RWPE2 (cell line): ENCODE data around the gene MYL3.

Experiments
- ATAC-seq: fragments of 200-7000 bp; cut with Tn5 transposase; 3 replicates; pipeline ENCODE4 v1.9.1; 2021; ENCODE audit warnings: low read depth
- DNase-seq: peaks from one replicate; pipeline ENCODE4 v3.0.0-alpha.2; 2020; ENCODE audit warnings: low spot score
- H3K27ac ChIP-seq: fragments of 450-650 bp; 2 replicates; pipeline ENCODE4 v1.5.1; 2017; ENCODE audit warnings: mild to moderate bottlenecking; ENCODE audit not compliant: poor library complexity, severe bottlenecking
- H3K27me3 ChIP-seq: fragments of 250-450 bp; sonication (Bioruptor Pico); 2 replicates; pipeline ENCODE4 v1.5.1; 2021; ENCODE audit warnings: mild to moderate bottlenecking, moderate library complexity; ENCODE audit not compliant: insufficient read depth, poor library complexity, severe bottlenecking
- H3K36me3 ChIP-seq: fragments of 250-450 bp; sonication (Bioruptor Pico); 2 replicates; pipeline ENCODE4 v1.5.1; 2020; ENCODE audit warnings: low read depth, mild to moderate bottlenecking, moderate library complexity
- H3K4me1 ChIP-seq: fragments of 250-450 bp; sonication (Bioruptor Pico); 2 replicates; pipeline ENCODE4 v1.5.1; 2021; ENCODE audit warnings: mild to moderate bottlenecking, moderate library complexity; ENCODE audit not compliant: insufficient read depth, poor library complexity, severe bottlenecking
- H3K4me3 ChIP-seq: fragments of 250-450 bp; sonication (Bioruptor Pico); 2 replicates; pipeline ENCODE4 v1.5.1; 2021; ENCODE audit warnings: mild to moderate bottlenecking, moderate library complexity; ENCODE audit not compliant: severe bottlenecking
- H3K9me3 ChIP-seq: fragments of 250-450 bp; sonication (Bioruptor Pico); 2 replicates; pipeline ENCODE4 v1.5.1; 2021; ENCODE audit warnings: mild to moderate bottlenecking, moderate library complexity; ENCODE audit not compliant: severe bottlenecking
- CTCF ChIP-seq: fragments of 450-650 bp; IDR thresholded peaks from one replicate; pipeline ENCODE4 v1.5.1; 2017; ENCODE audit warnings: mild to moderate bottlenecking, moderate library complexity; ENCODE audit not compliant: poor library complexity, severe bottlenecking

Gene MYL3

GRCh38 chr3:46876313-46877300 is 13.4 kb upstream of the MYL3 start:
- Histone ChIP-seq H3K36me3 (no peaks in the 10 kb centered on the region), H3K9me3 (no peaks in the 10 kb centered on the region), H3K27me3 (peaks cover 16% of the 10 kb centered on the region), H3K4me1 (no peaks in the 10 kb centered on the region), H3K27ac (no peak overlapping the region), H3K4me3 (no peak overlapping the region)
- no peak for DNase-seq
- no peak for TF ChIP-seq CTCF
- ATAC-seq: no peak

- Histone ChIP-seq H3K27ac (no peak overlapping the region), H3K36me3 (no peaks in the 10 kb centered on the region), H3K9me3 (no peaks in the 10 kb centered on the region), H3K4me3 (no peak overlapping the region), H3K4me1 (no peaks in the 10 kb centered on the region), H3K27me3 (peaks cover 5% of the 10 kb centered on the region)
- DNase-seq (no peak), ATAC-seq (no peak)
- TF ChIP-seq CTCF: no peak
These were observed 12.3 kb upstream of the MYL3 start for GRCh38 chr3:46875560-46875959.

GRCh38 chr3:46874430-46874829 is 11.2 kb upstream of the MYL3 start:
- Histone ChIP-seq H3K27me3 (no peaks in the 10 kb centered on the region), H3K9me3 (no peaks in the 10 kb centered on the region), H3K4me1 (no peaks in the 10 kb centered on the region), H3K36me3 (no peaks in the 10 kb centered on the region), H3K27ac (no peak overlapping the region), H3K4me3 (no peak overlapping the region)
- ATAC-seq: no peak
- TF ChIP-seq CTCF: no peak
- no peak for DNase-seq

GRCh38 chr3:46873521-46873920 is 10.3 kb upstream of the MYL3 start:
- H3K27me3 ChIP-seq: no peaks in the 10 kb centered on the region
- no peak for ATAC-seq
- no peak overlapping the region for H3K4me3 ChIP-seq
- no peak overlapping the region for H3K27ac ChIP-seq
- no peak for DNase-seq
- H3K4me1 ChIP-seq: no peaks in the 10 kb centered on the region
- no peak for TF ChIP-seq CTCF
- no peaks in the 10 kb centered on the region for H3K9me3 ChIP-seq
- H3K36me3 ChIP-seq: no peaks in the 10 kb centered on the region

GRCh38 chr3:46871222-46871621 is 8.0 kb upstream of the MYL3 start:
- Histone ChIP-seq H3K27ac (no peak overlapping the region), H3K27me3 (no peaks in the 10 kb centered on the region), H3K36me3 (no peaks in the 10 kb centered on the region), H3K4me3 (no peak overlapping the region), H3K4me1 (no peaks in the 10 kb centered on the region), H3K9me3 (no peaks in the 10 kb centered on the region)
- ATAC-seq (no peak), DNase-seq (no peak)
- no peak for TF ChIP-seq CTCF
